Measurements from ENCODE around the gene NRXN3.
"Not testable (repeated sequence)": the region's sequence is repeated elsewhere in the genome, so short reads cannot be mapped to it uniquely, and the experiment has no call there.

Gene NRXN3

GRCh38 chr14:78508023-78508422, 337.9 kb downstream of the NRXN3 start:
- in situ Hi-C loops (cut with HindIII; ENCODE audit: low pct_unique_long_range_greater_than_20kb, low sequenced_read_pairs): no loop called here
- no peak for DNase-seq (ENCODE audit: low read depth in 1 of 2, low spot score in 1 of 2)
- no peak for TF ChIP-seq JUND (IDR thresholded peaks at IDR 0.05; ENCODE audit: low read depth)

DNA sequence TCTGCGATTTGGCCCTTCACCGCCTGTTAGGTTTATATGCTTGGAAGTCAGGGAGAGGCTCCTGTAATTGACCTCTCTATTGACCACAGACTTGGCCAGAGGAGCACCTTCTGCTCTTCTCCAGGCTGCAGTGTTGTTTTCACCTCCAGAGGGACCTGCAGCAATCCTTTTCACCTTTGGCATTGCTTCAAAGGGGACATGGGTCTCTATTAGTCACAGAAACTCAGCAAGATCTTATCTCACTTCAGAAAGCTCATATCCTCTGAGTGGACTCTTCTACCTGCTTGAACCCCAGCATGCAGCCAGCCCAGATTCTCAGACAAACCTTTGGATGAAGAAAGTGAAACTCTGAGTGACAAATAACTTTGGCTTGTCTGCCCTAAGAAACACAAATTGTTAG, 339.3 kb downstream of the NRXN3 start:
- TF ChIP-seq JUND (IDR thresholded peaks at IDR 0.05; ENCODE audit: low read depth): no peak
- in situ Hi-C loops (cut with HindIII; ENCODE audit: low pct_unique_long_range_greater_than_20kb, low sequenced_read_pairs): no loop called here
- no peak for DNase-seq (ENCODE audit: low read depth in 1 of 2, low spot score in 1 of 2)

- in situ Hi-C loops (cut with HindIII; ENCODE audit: low pct_unique_long_range_greater_than_20kb, low sequenced_read_pairs): no loop called here
- DNase-seq (ENCODE audit: low read depth in 1 of 2, low spot score in 1 of 2): no peak
- no peak for TF ChIP-seq JUND (IDR thresholded peaks at IDR 0.05; ENCODE audit: low read depth)
Observed at GRCh38 chr14:78512021-78512420, 341.8 kb downstream of the NRXN3 start.

DNA sequence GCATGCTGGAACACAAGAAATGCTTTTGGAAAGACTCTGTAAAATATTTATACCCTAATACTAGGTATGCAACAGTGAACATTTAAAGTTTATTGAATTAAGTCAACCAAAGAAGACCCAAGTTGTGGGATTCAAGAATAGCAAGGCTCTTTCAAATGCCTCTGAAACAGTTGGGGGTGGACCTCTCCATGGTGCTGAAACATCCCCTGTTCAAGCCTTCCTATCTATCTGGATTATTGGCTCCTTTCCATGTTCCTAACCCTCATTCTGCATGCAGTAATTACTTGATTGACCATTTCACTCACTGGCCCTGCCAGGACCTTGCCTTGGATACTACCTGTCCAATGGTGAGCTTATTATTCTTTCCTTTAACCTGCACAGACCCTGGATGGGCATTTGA, 349.7 kb downstream of the NRXN3 start:
- no peak for TF ChIP-seq JUND (IDR thresholded peaks at IDR 0.05; ENCODE audit: low read depth)
- in situ Hi-C loops (cut with HindIII; ENCODE audit: low pct_unique_long_range_greater_than_20kb, low sequenced_read_pairs): no loop called here
- DNase-seq (ENCODE audit: low read depth in 1 of 2, low spot score in 1 of 2): peak; percentile 50 to 68

DNA sequence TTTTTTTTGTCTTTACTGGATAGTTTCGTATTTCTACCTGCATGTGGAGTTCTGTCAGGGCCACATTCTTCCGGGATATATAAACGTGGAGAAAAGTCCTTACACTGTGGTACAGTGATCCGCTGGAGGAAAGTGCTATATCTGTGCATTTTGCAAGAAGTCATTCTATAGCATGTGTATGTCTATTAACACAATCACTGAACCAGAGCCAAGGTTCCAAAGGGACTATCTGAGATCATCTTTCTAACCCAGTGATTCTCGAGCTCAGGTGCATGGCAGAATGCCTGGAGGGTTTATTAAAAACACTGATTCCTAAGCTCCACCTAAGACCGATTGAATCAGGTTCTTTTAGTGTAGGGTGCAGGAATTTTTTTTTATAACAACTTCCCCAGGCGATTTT, 354.0 kb downstream of the NRXN3 start:
- in situ Hi-C loops (cut with HindIII; ENCODE audit: low pct_unique_long_range_greater_than_20kb, low sequenced_read_pairs): no loop called here
- TF ChIP-seq JUND (IDR thresholded peaks at IDR 0.05; ENCODE audit: low read depth): no peak
- DNase-seq (ENCODE audit: low read depth in 1 of 2, low spot score in 1 of 2): no peak

- DNase-seq (ENCODE audit: low read depth in 1 of 2, low spot score in 1 of 2): no peak
- no peak for TF ChIP-seq JUND (IDR thresholded peaks at IDR 0.05; ENCODE audit: low read depth)
Observed at GRCh38 chr14:78524766-78525165, 354.6 kb downstream of the NRXN3 start.

DNA sequence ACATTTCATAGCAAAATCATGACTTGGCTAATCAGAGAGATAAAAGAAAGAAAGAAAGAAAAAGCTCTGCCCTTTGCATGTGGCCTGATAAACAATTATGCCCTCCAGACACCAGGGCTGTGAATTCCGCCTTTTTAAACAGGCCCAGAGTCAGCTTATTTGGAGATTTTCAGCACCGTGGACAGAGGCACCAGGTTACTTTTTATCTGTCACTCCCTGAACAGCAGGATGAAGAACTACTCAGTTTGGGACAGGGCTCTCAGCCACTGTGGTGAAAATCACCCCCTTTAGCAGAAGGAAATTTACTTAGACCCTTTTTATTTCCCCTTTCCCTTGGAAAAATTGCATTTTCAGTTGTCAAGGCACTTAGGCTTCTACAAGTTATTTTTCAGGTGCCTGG, 359.9 kb downstream of the NRXN3 start:
- in situ Hi-C loops (cut with HindIII; ENCODE audit: low pct_unique_long_range_greater_than_20kb, low sequenced_read_pairs): no loop called here
- no peak for TF ChIP-seq JUND (IDR thresholded peaks at IDR 0.05; ENCODE audit: low read depth)
- DNase-seq (ENCODE audit: low read depth in 1 of 2, low spot score in 1 of 2): peak; percentile 44 to 74

More at GRCh38 chr14:78524766-78525165, 354.6 kb downstream of the NRXN3 start:
- in situ Hi-C loops (cut with HindIII; ENCODE audit: low pct_unique_long_range_greater_than_20kb, low sequenced_read_pairs): no loop called here

- in situ Hi-C loops (cut with HindIII; ENCODE audit: low pct_unique_long_range_greater_than_20kb, low sequenced_read_pairs): no loop called here
Observed at GRCh38 chr14:78534141-78534540, 364.0 kb downstream of the NRXN3 start.

DNA sequence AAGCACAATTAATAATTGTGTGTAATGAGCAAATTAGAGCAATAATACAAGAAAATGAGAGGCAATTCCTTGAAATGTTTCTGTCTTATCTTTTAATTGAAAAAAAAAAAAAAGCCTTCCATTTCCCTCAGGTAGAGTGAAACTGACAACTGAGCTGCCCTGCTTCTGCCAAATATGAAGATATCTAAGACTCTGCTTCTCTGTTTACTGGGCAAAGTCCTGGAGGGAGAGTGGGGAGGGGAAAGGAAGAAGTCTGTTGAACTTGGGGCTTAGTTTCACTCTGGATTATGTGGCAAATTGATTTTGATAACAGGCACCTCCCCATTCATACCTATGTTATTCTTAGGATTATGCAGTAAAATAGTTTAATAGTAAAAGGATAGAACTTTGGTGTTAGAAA, 364.9 kb downstream of the NRXN3 start:
- no peak for DNase-seq (ENCODE audit: low read depth in 1 of 2, low spot score in 1 of 2)
- in situ Hi-C loops (cut with HindIII; ENCODE audit: low pct_unique_long_range_greater_than_20kb, low sequenced_read_pairs): no loop called here
- TF ChIP-seq JUND (IDR thresholded peaks at IDR 0.05; ENCODE audit: low read depth): no peak

More at GRCh38 chr14:78534141-78534540, 364.0 kb downstream of the NRXN3 start:
- DNase-seq (ENCODE audit: low read depth in 1 of 2, low spot score in 1 of 2): no peak
- TF ChIP-seq JUND (IDR thresholded peaks at IDR 0.05; ENCODE audit: low read depth): no peak

DNA sequence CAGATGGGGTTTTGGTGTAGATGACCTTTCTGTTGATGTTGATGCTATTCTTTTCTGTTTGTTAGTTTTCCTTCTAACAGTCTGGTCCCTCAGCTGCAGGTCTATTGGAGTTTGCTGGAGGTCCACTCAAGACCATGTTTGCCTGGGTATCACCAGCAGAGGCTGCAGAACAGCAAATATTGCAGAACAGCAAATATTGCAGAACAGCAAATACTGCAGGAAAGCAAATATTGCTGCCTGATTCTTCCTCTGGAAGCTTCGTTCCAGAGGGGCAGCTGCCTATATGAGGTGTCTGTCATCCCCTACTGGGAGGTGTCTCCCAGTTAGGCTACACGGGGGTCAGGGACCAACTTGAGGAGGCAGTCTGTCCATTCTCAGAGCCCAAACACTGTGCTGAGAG, 371.6 kb downstream of the NRXN3 start:
- DNase-seq (ENCODE audit: low read depth in 1 of 2, low spot score in 1 of 2); in situ Hi-C loops (cut with HindIII; ENCODE audit: low pct_unique_long_range_greater_than_20kb, low sequenced_read_pairs): not testable (repeated sequence)

- DNase-seq (ENCODE audit: low read depth in 1 of 2, low spot score in 1 of 2): no peak
- in situ Hi-C loops (cut with HindIII; ENCODE audit: low pct_unique_long_range_greater_than_20kb, low sequenced_read_pairs): no loop called here
- no peak for TF ChIP-seq JUND (IDR thresholded peaks at IDR 0.05; ENCODE audit: low read depth)
Observed at GRCh38 chr14:78543433-78543832, 373.3 kb downstream of the NRXN3 start.

- no peak for DNase-seq (ENCODE audit: low read depth in 1 of 2, low spot score in 1 of 2)
- in situ Hi-C loops (cut with HindIII; ENCODE audit: low pct_unique_long_range_greater_than_20kb, low sequenced_read_pairs): no loop called here
Observed at GRCh38 chr14:78561074-78561473, 390.9 kb downstream of the NRXN3 start.

DNA sequence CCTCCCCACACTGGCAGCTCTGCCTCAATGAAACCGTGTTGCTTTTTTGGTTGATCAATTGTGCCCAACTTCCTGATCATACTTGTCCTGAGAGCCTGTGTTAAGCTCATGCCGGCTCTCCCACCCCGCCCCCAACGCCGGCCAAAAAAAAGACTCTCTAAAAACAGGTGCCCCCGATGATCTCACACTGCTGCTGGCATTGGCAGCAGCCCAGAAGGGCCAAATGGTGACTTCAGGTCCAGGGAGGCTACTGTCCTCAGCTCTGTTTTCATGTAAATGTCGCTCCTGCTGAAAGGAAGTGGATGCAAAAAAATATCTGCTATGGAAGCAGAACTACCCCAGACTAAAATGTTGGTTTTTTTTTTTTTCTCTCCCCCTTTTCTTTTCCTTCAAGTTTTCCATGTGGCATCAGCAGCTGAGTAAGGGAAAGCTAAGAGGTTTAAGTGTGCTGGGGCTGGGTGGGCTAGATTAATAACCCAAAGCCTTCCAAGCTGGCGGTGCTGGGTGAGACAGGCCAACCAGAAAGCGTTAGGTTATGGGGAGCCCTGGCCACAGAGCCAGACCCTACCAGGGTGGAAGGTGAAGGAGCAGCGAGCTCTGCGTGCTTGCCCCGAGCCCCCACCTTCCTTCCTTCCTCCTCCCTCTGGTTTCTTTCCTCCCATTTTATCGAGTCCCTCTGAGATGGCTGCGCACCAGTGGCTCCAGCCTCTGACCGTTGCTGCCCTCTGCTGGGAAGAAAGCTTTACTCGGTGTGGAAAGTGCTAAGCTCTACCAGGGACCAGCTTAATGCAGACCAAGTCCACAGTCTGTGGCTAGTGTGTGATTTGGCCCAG, 396.1 kb downstream of the NRXN3 start:
- no peak for TF ChIP-seq JUND (IDR thresholded peaks at IDR 0.05; ENCODE audit: low read depth)
- in situ Hi-C loops (cut with HindIII; ENCODE audit: low pct_unique_long_range_greater_than_20kb, low sequenced_read_pairs): no loop called here
- peak; percentile 72 to 84 for DNase-seq (ENCODE audit: low read depth in 1 of 2, low spot score in 1 of 2)

More at GRCh38 chr14:78561074-78561473, 390.9 kb downstream of the NRXN3 start:
- no peak for TF ChIP-seq JUND (IDR thresholded peaks at IDR 0.05; ENCODE audit: low read depth)

DNA sequence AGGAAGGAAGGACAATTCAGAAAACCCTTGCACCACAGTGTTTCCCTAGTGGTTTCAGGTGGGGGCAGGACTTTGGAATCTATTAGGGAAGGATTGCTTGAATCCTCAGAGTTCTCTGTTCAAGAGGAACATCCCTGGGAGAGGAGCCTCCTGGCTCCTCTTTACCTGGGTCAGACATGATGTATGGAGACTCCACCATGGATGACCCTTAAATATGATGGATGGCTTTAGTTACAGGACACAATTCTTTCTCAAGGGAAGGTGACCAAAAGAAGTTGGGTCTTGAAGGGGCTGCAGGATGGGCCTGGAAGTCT, 396.6 kb downstream of the NRXN3 start:
- no peak for DNase-seq (ENCODE audit: low read depth in 1 of 2, low spot score in 1 of 2)
- in situ Hi-C loops (cut with HindIII; ENCODE audit: low pct_unique_long_range_greater_than_20kb, low sequenced_read_pairs): no loop called here
- no peak for TF ChIP-seq JUND (IDR thresholded peaks at IDR 0.05; ENCODE audit: low read depth)

All from T47D (cell line).